Measurements from ENCODE around the gene SLC30A1.

DNA sequence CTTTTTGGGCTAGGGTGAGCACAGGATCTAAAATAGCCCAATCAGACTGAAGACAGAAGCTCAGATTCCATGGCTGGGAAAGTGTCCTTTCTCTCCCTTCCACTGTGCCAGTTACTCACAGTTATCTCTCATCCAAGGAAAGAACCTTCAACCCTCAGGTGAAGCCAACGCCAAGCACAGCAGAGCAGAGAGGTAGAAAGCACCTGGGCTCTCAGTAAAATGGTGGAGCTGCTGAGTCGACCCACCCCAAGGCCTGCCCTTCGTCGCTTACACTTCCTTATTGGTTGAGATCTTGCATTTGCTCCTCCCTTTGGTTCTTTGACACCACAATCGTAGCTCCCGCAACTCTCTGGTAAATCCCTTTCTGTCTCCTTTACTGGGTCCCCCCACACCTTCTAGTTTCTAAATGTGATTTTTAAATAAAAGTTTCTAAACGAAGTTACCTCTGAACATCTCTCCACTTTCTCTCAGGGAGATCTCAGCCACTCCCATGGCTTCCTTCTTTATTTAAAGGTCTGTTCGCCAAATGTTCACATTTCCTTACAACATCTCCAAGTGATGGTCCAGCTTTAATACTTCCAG, 27.5 kb upstream of the SLC30A1 start:
- TF ChIP-seq, protein P1, sequence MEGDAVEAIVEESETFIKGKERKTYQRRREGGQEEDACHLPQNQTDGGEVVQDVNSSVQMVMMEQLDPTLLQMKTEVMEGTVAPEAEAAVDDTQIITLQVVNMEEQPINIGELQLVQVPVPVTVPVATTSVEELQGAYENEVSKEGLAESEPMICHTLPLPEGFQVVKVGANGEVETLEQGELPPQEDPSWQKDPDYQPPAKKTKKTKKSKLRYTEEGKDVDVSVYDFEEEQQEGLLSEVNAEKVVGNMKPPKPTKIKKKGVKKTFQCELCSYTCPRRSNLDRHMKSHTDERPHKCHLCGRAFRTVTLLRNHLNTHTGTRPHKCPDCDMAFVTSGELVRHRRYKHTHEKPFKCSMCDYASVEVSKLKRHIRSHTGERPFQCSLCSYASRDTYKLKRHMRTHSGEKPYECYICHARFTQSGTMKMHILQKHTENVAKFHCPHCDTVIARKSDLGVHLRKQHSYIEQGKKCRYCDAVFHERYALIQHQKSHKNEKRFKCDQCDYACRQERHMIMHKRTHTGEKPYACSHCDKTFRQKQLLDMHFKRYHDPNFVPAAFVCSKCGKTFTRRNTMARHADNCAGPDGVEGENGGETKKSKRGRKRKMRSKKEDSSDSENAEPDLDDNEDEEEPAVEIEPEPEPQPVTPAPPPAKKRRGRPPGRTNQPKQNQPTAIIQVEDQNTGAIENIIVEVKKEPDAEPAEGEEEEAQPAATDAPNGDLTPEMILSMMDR (IDR thresholded peaks at IDR 0.05; ENCODE audit: low read length), result no peak
- TF ChIP-seq EZH2 (IDR thresholded peaks at IDR 0.05; ENCODE audit: borderline replicate concordance, low read length), result no peak

Data from OCI-LY1 (cell line).